DOHH2 (cell line): Measurements from ENCODE around the gene MRPL46.

Experiments used
- H3F3A ChIP-seq: fragments of 200-600 bp; sonication (generic), shearing (Covaris generic); 2 replicates; pipeline ENCODE4 v1.6.0; 2016; ENCODE audit warnings: antibody characterized with exemption, mild to moderate bottlenecking; ENCODE audit not compliant: control insufficient read depth, insufficient read depth
- H3K27ac ChIP-seq: fragments of 200-600 bp; sonication (generic); 2 replicates; pipeline ENCODE4 v1.5.1; 2014; ENCODE audit warnings: low read depth, mild to moderate bottlenecking, low read length, moderate library complexity
- H3K27me3 ChIP-seq: fragments of 200-600 bp; sonication (generic); 2 replicates; pipeline ENCODE4 v1.6.1; 2014; ENCODE audit warnings: mild to moderate bottlenecking, low read length, mixed read lengths; ENCODE audit not compliant: control insufficient read depth
- H3K36me3 ChIP-seq: fragments of 200-600 bp; sonication (generic); 2 replicates; pipeline ENCODE4 v1.6.1; 2014; ENCODE audit warnings: mild to moderate bottlenecking, low read length, moderate library complexity, mixed read lengths; ENCODE audit not compliant: control insufficient read depth
- H3K4me1 ChIP-seq: fragments of 200-600 bp; sonication (generic); 2 replicates; pipeline ENCODE4 v1.6.1; 2014; ENCODE audit warnings: mild to moderate bottlenecking, low read length, mixed read lengths; ENCODE audit not compliant: control insufficient read depth
- H3K4me2 ChIP-seq: fragments of 200-600 bp; sonication (generic); 2 replicates; pipeline ENCODE4 v1.6.0; 2014; ENCODE audit warnings: mild to moderate bottlenecking, low read length, moderate library complexity
- H3K4me3 ChIP-seq: fragments of 200-600 bp; sonication (generic); 2 replicates; pipeline ENCODE4 v1.5.1; 2014; ENCODE audit warnings: mild to moderate bottlenecking, low read length, mixed read lengths
- H3K79me2 ChIP-seq: fragments of 200-600 bp; sonication (generic); 2 replicates; pipeline ENCODE4 v1.6.1; 2014; ENCODE audit warnings: mild to moderate bottlenecking, low read length, mixed read lengths; ENCODE audit not compliant: control insufficient read depth
- H3K9me2 ChIP-seq: fragments of 200-600 bp; sonication (generic); replicated peaks from 2 replicates; pipeline ENCODE4 v1.6.1; 2014; ENCODE audit warnings: mild to moderate bottlenecking, low read length, mixed read lengths; ENCODE audit not compliant: control insufficient read depth
- H3K9me3 ChIP-seq: fragments of 200-600 bp; sonication (generic); 2 replicates; pipeline ENCODE4 v1.6.1; 2014; ENCODE audit warnings: antibody characterized with exemption, low read length, mixed read lengths; ENCODE audit not compliant: control insufficient read depth, insufficient read depth
- H4K20me1 ChIP-seq: fragments of 200-600 bp; sonication (generic); 2 replicates; pipeline ENCODE4 v1.6.0; 2014; ENCODE audit warnings: low read depth, mild to moderate bottlenecking, antibody characterized with exemption, low read length, moderate library complexity; ENCODE audit not compliant: control insufficient read depth, insufficient read depth
- EZH2phosphoT487 ChIP-seq: fragments of 200-600 bp; sonication (generic); IDR thresholded peaks from 2 replicates; pipeline ENCODE4 v1.6.1; 2017; ENCODE audit warnings: borderline replicate concordance, mild to moderate bottlenecking, antibody characterized with exemption, low read length, moderate library complexity, mixed read lengths
- TF ChIP-seq, protein P1 (sequence below): fragments of 200-600 bp; sonication (generic); IDR thresholded peaks from one replicate; pipeline ENCODE4 v1.5.1; 2014; ENCODE audit warnings: antibody characterized with exemption, mild to moderate bottlenecking, low read depth, low read length; ENCODE audit not compliant: poor library complexity, severe bottlenecking

The MRPL46 gene

GRCh38 chr15:88467935-88468528 lies 844 bp upstream of the MRPL46 start:
- Histone ChIP-seq H3K79me2 (peaks cover 74% of the 10 kb centered on the region), H3F3A (no peaks in the 10 kb centered on the region), H3K4me2 (peak overlapping the region; percentile 79), H3K9me3 (no peaks in the 10 kb centered on the region), H3K27ac (peak overlapping the region; percentile 78), H3K36me3 (peaks cover 70% of the 10 kb centered on the region), H4K20me1 (no peaks in the 10 kb centered on the region), H3K4me3 (peak overlapping the region; percentile 99), H3K4me1 (peaks cover 30% of the 10 kb centered on the region), H3K9me2 (no peaks in the 10 kb centered on the region), H3K27me3 (no peaks in the 10 kb centered on the region)
- TF ChIP-seq EZH2phosphoT487, result no peak
- TF ChIP-seq, protein P1, sequence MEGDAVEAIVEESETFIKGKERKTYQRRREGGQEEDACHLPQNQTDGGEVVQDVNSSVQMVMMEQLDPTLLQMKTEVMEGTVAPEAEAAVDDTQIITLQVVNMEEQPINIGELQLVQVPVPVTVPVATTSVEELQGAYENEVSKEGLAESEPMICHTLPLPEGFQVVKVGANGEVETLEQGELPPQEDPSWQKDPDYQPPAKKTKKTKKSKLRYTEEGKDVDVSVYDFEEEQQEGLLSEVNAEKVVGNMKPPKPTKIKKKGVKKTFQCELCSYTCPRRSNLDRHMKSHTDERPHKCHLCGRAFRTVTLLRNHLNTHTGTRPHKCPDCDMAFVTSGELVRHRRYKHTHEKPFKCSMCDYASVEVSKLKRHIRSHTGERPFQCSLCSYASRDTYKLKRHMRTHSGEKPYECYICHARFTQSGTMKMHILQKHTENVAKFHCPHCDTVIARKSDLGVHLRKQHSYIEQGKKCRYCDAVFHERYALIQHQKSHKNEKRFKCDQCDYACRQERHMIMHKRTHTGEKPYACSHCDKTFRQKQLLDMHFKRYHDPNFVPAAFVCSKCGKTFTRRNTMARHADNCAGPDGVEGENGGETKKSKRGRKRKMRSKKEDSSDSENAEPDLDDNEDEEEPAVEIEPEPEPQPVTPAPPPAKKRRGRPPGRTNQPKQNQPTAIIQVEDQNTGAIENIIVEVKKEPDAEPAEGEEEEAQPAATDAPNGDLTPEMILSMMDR, result peak; percentile 75

- H3K27ac ChIP-seq, result no peak overlapping the region
- H3K9me2 ChIP-seq, result no peaks in the 10 kb centered on the region
- H3K27me3 ChIP-seq, result no peaks in the 10 kb centered on the region
- H3K79me2 ChIP-seq, result peaks cover 61% of the 10 kb centered on the region
- no peak for TF ChIP-seq EZH2phosphoT487
- TF ChIP-seq, protein P1, result no peak
- H3K4me2 ChIP-seq, result peak overlapping the region; percentile 79
- H3K36me3 ChIP-seq, result peaks cover 75% of the 10 kb centered on the region
- no peaks in the 10 kb centered on the region for H4K20me1 ChIP-seq
- no peaks in the 10 kb centered on the region for H3K9me3 ChIP-seq
- H3K4me1 ChIP-seq, result peaks cover 30% of the 10 kb centered on the region
- H3K4me3 ChIP-seq, result peak overlapping the region; percentile 99
- no peaks in the 10 kb centered on the region for H3F3A ChIP-seq
These were observed 1.5 kb downstream of the MRPL46 start for GRCh38 chr15:88465633-88466224.

- TF ChIP-seq, protein P1, result no peak
- Histone ChIP-seq H3K27ac (no peak overlapping the region), H3K79me2 (peaks cover 44% of the 10 kb centered on the region), H3K36me3 (peaks cover 78% of the 10 kb centered on the region), H3F3A (no peaks in the 10 kb centered on the region), H3K4me2 (no peak overlapping the region), H3K4me3 (no peak overlapping the region), H3K9me3 (no peaks in the 10 kb centered on the region), H3K27me3 (no peaks in the 10 kb centered on the region), H3K4me1 (peaks cover 20% of the 10 kb centered on the region), H4K20me1 (no peaks in the 10 kb centered on the region), H3K9me2 (no peaks in the 10 kb centered on the region)
These were observed 3.2 kb downstream of the MRPL46 start for GRCh38 chr15:88463870-88464532.
